Uterus (tissue), 4 donors: ENCODE measurements around the gene RAP1GAP. TPM values are rescaled to one million over a fixed set of nuclear protein-coding genes. Genes with fewer than 3 reads are reported as not detected.

Experiments
- DNase-seq, 2 donors: peaks; one replicate each; pipeline ENCODE4 v3.0.0-alpha.2; 2019 to 2020
- H3K27ac ChIP-seq, 2 donors: fragments of 200-600 bp; sonication (generic); 1 replicate in 1 of 2; 2 replicates in 1 of 2; pipeline ENCODE4 v1.5.1; 2016 to 2018
- H3K27me3 ChIP-seq, 2 donors: fragments of 200-600 bp; sonication (generic); one replicate each; pipeline ENCODE4 v1.5.1; 2018 to 2019; ENCODE audit warnings: control low read depth in 1 of 2
- H3K36me3 ChIP-seq, 2 donors: fragments of 200-600 bp; sonication (generic); one replicate each; pipeline ENCODE4 v1.5.1; 2019; ENCODE audit warnings: control low read depth in 1 of 2
- H3K4me1 ChIP-seq, 2 donors: fragments of 200-600 bp; sonication (generic); one replicate each; pipeline ENCODE4 v1.5.1; 2018 to 2019; ENCODE audit warnings: control low read depth in 1 of 2
- H3K4me3 ChIP-seq, 2 donors: fragments of 200-600 bp; sonication (generic); 1 replicate in 1 of 2; 2 replicates in 1 of 2; pipeline ENCODE4 v1.5.1; 2018 to 2019; ENCODE audit warnings: mild to moderate bottlenecking in 1 of 2
- H3K9me3 ChIP-seq, 2 donors: fragments of 200-600 bp; sonication (generic); one replicate each; pipeline ENCODE4 v1.5.1; 2019; ENCODE audit warnings: control low read depth in 1 of 2
- POLR2A ChIP-seq, 2 donors: fragments of 450-650 bp; IDR thresholded peaks; one replicate each; pipeline ENCODE4 v1.6.1; 2016; ENCODE audit warnings: antibody characterized with exemption in 2 of 2, mild to moderate bottlenecking in 1 of 2, moderate library complexity in 1 of 2
- intact Hi-C: fragments of 100-400 bp; cut with DNase I; formaldehyde crosslinking; loops from one replicate; pipeline ENCODE4 v1.15.1; 2023; ENCODE audit warnings: low total_unique reads
- total RNA-seq, 4 donors: library from RNA; depleted of rRNA in 3 of 4; stranded (reverse); fragments of >200 nt in 3 of 4; gene quantifications; one replicate each; pipeline versions ENCODE4 v1.1.0 to v1.2.4, GENCODE V29; 2014 to 2023
- TF ChIP-seq, protein P1 (sequence below), 4 experiments: fragments of 200-600 bp in 2 of 4; fragments of 450-650 bp in 2 of 4; sonication (generic) in 2 of 4; IDR thresholded peaks; one replicate each; pipeline ENCODE4 v1.5.1; 2016 to 2019; ENCODE audit warnings: antibody characterized with exemption in 4 of 4, mild to moderate bottlenecking in 2 of 4, moderate library complexity in 1 of 4
- donor health status: DM: yes; HTN: yes; CAD: no.

RAP1GAP gene
- total RNA-seq, 4 donors from 2014 or later: 0.18 to 6.9 TPM; not detected in 2

GRCh38 chr1:21626921-21627339, 42.2 kb downstream of the RAP1GAP start:
- Histone ChIP-seq H3K27me3 (no peaks in the 10 kb centered on the region), H3K9me3 (no peaks in the 10 kb centered on the region), H3K36me3 (no peaks in the 10 kb centered on the region), H3K4me1 (no peaks in the 10 kb centered on the region), H3K27ac (no peak overlapping the region), H3K4me3 (no peak overlapping the region)
- TF ChIP-seq, protein P1, sequence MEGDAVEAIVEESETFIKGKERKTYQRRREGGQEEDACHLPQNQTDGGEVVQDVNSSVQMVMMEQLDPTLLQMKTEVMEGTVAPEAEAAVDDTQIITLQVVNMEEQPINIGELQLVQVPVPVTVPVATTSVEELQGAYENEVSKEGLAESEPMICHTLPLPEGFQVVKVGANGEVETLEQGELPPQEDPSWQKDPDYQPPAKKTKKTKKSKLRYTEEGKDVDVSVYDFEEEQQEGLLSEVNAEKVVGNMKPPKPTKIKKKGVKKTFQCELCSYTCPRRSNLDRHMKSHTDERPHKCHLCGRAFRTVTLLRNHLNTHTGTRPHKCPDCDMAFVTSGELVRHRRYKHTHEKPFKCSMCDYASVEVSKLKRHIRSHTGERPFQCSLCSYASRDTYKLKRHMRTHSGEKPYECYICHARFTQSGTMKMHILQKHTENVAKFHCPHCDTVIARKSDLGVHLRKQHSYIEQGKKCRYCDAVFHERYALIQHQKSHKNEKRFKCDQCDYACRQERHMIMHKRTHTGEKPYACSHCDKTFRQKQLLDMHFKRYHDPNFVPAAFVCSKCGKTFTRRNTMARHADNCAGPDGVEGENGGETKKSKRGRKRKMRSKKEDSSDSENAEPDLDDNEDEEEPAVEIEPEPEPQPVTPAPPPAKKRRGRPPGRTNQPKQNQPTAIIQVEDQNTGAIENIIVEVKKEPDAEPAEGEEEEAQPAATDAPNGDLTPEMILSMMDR (IDR thresholded peaks at IDR 0.05): no peak
- TF ChIP-seq POLR2A (IDR thresholded peaks at IDR 0.05): no peak
- intact Hi-C loops: no loop called here
- no peak for DNase-seq

DNA sequence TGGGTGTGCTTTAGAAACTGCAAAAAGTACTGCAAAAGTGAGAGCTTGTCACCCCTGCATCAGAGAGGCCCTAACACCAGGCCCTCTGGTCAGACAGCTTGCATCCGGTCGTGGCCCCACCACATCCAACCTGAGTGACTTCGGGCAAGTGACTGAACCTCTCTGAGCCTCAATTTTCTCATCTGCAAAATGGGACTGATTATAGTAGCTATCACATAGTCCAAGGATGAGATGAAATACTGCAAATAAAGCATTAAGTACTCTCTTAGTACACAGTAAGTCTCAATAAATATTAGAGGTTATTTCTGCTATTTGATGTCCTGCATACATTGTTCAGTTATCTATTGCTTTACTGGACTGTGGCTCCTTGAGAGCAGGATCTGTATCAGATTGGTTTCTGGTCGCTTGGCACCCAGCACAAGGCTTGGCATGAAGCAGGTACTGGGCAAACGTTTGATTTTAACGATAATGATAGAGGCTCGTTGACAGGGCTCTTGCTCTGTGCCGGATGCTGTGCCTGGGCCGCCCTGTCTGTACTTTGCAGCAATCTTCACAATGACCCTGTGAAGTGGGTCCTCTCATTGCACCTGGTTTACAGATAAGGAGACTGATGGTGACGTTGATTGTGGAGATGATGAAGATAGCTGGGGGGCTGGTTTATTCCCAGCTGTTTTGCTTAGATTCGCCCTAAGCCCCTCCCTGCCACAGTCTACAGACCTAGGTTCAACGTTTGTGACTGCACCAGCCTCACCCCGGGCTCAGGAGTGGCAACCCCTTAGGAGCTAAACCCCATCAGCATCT, 43.6 kb downstream of the RAP1GAP start:
- Histone ChIP-seq H3K27ac (no peak overlapping the region), H3K27me3 (no peaks in the 10 kb centered on the region), H3K9me3 (no peaks in the 10 kb centered on the region), H3K36me3 (no peaks in the 10 kb centered on the region), H3K4me3 (no peak overlapping the region), H3K4me1 (no peaks in the 10 kb centered on the region)
- DNase-seq: no peak
- intact Hi-C loops: no loop called here
- TF ChIP-seq, protein P1 (IDR thresholded peaks at IDR 0.05): no peak
- no peak for TF ChIP-seq POLR2A (IDR thresholded peaks at IDR 0.05)

DNA sequence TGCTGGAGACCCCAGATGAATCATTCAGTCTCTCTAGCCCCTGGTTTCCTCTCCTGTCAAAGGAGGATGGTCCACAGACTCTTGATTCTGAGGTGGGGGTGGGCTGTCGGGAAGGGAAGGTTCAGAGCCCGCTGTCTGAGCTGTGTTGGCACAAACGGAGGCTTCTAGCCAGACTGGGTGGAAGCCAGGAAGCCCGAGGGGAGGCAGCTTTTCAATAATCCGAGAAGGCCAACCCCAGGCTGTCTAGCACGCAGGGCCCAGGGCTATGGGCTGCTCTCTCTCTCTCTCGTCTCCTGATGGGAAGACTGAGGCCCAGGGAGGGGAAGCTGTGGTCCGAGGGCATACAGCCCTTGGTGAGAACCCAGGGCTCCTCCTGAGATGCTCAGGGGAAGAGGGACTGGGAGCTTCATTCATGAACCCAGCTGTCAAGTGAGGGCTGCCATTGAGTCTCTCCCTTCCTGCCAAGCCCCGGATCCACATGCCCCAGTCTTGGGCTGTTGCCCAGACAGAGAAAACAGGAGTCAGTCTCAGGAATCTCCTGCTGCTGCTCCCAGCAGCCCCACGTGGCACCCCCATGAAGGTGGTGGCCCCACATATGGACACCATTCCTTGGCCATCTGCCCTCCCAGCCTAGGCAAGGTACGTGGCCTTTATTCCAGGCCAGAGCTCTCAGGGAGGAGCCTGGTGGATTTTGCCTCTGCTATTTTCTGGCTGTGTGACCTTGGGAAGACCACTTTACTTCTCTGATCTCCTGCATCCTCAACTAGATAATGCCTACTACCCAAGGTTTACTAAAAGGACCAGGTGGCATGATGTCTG, 44.4 kb downstream of the RAP1GAP start:
- H3K4me1 ChIP-seq: no peaks in the 10 kb centered on the region

GRCh38 chr1:21623410-21623961, 45.7 kb downstream of the RAP1GAP start:
- TF ChIP-seq POLR2A (IDR thresholded peaks at IDR 0.05): no peak
- TF ChIP-seq, protein P1 (IDR thresholded peaks at IDR 0.05): no peak
- intact Hi-C loops: no loop called here
- no peak for DNase-seq
- no peaks in the 10 kb centered on the region for H3K36me3 ChIP-seq
- H3K4me1 ChIP-seq: no peaks in the 10 kb centered on the region
- H3K27ac ChIP-seq: no peak overlapping the region
- H3K4me3 ChIP-seq: no peak overlapping the region
- H3K27me3 ChIP-seq: no peaks in the 10 kb centered on the region
- H3K9me3 ChIP-seq: no peaks in the 10 kb centered on the region

More for the DNA sequence above, 44.4 kb downstream of the RAP1GAP start:
- TF ChIP-seq POLR2A (IDR thresholded peaks at IDR 0.05): no peak
- TF ChIP-seq, protein P1 (IDR thresholded peaks at IDR 0.05): no peak
- Histone ChIP-seq H3K36me3 (no peaks in the 10 kb centered on the region), H3K27ac (no peak overlapping the region), H3K9me3 (no peaks in the 10 kb centered on the region), H3K4me3 (no peak overlapping the region), H3K27me3 (no peaks in the 10 kb centered on the region)
- no peak for DNase-seq
- intact Hi-C loops: no loop called here
